ENCODE results near the gene LRG1.
"Not testable (repeated sequence)": the region's sequence is repeated elsewhere in the genome, so short reads cannot be mapped to it uniquely, and the experiment has no call there.

LRG1 gene

DNA sequence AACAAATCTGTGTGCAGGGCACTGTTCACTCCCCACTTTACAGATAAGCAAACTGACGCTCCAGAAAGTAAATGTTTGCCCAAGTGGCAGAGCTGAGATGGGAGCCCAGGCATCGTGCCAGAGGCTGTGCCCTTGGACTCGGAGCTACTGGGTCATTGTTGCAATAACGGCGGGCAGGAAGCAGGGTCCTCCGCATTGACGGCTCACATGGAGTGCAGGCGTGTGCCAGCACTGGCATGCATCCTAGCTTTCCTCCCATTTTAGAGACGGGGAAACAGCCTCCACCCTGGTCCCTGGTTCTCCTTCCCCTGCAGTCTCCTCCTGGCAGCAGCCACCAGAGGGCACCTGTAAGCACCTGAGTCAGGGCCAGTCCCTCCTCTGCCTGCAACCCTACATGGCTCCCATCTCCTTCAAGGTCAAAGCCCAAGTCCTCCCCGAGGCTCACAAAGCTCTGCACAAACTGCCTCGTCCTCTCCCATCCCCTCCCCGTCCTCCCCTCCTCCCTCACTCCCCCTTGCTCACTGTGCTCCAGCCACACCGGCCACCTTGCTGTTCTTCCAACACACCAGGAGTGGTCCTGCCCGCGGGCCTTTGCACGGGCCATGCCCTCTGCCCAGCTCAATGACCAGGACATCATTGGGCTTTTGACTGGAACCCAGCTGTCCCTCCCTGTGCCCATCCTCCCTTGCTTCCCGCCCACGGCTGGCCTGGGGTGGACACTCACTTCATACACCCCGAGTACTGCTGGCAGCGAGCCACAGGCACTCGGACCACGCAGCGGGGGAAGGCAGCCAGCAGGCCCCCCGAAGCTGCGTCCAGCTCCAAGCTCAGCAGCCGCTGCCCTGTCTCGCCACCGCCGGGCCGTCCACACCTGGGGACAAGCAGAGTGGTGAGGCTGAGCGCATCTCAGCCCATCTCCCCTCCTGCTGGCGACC lies 7.7 kb upstream of the LRG1 start:
- H3K27ac ChIP-seq (ENCODE audit: low read depth, low read length): no peak overlapping the region
- H4K20me1 ChIP-seq (ENCODE audit: low read depth, low read length): no peaks in the 10 kb centered on the region

GRCh38 chr19:4543842-4544647 lies 4.2 kb upstream of the LRG1 start:
- H2AFZ ChIP-seq (ENCODE audit: low read depth, low read length, severe bottlenecking): no peak overlapping the region
- TF ChIP-seq EZH2phosphoT487 (conservative IDR thresholded peaks at IDR 0.05; ENCODE audit: low read length): no peak
- TF ChIP-seq CTCF (IDR thresholded peaks at IDR 0.05; ENCODE audit: insufficient read depth, low read length, poor library complexity, severe bottlenecking): no peak
- H3K9me2 ChIP-seq (replicated peaks; ENCODE audit: insufficient read depth, low read length): no peaks in the 10 kb centered on the region
- no peak overlapping the region for H3K4me3 ChIP-seq (ENCODE audit: insufficient read depth, low read length, poor library complexity, severe bottlenecking)
- no peaks in the 10 kb centered on the region for H3K9me3 ChIP-seq (ENCODE audit: insufficient read depth, low read length)
- no peaks in the 10 kb centered on the region for H3K79me2 ChIP-seq (ENCODE audit: insufficient read depth, low read length)
- no peak overlapping the region for H3K4me2 ChIP-seq (ENCODE audit: low read depth, low read length, poor library complexity, severe bottlenecking)
- H3K27ac ChIP-seq (ENCODE audit: low read depth, low read length): no peak overlapping the region
- no peaks in the 10 kb centered on the region for H3K27me3 ChIP-seq (ENCODE audit: low read length)
- H3K9ac ChIP-seq (ENCODE audit: low read length): no peak overlapping the region
- H3F3A ChIP-seq (ENCODE audit: insufficient read depth): no peaks in the 10 kb centered on the region
- H4K20me1 ChIP-seq (ENCODE audit: low read depth, low read length): no peaks in the 10 kb centered on the region
- H3K36me3 ChIP-seq (ENCODE audit: low read length): no peaks in the 10 kb centered on the region

More for the DNA sequence above, 7.7 kb upstream of the LRG1 start:
- H2AFZ ChIP-seq (ENCODE audit: low read depth, low read length, severe bottlenecking): no peak overlapping the region
- no peak overlapping the region for H3K4me3 ChIP-seq (ENCODE audit: insufficient read depth, low read length, poor library complexity, severe bottlenecking)
- H3F3A ChIP-seq (ENCODE audit: insufficient read depth): no peaks in the 10 kb centered on the region
- H3K9ac ChIP-seq (ENCODE audit: low read length): no peak overlapping the region
- no peaks in the 10 kb centered on the region for H3K9me3 ChIP-seq (ENCODE audit: insufficient read depth, low read length)
- no peaks in the 10 kb centered on the region for H3K79me2 ChIP-seq (ENCODE audit: insufficient read depth, low read length)
- TF ChIP-seq CTCF (IDR thresholded peaks at IDR 0.05; ENCODE audit: insufficient read depth, low read length, poor library complexity, severe bottlenecking): no peak
- no peaks in the 10 kb centered on the region for H3K9me2 ChIP-seq (replicated peaks; ENCODE audit: insufficient read depth, low read length)
- no peaks in the 10 kb centered on the region for H3K27me3 ChIP-seq (ENCODE audit: low read length)
- no peak overlapping the region for H3K4me2 ChIP-seq (ENCODE audit: low read depth, low read length, poor library complexity, severe bottlenecking)
- no peaks in the 10 kb centered on the region for H3K36me3 ChIP-seq (ENCODE audit: low read length)

DNA sequence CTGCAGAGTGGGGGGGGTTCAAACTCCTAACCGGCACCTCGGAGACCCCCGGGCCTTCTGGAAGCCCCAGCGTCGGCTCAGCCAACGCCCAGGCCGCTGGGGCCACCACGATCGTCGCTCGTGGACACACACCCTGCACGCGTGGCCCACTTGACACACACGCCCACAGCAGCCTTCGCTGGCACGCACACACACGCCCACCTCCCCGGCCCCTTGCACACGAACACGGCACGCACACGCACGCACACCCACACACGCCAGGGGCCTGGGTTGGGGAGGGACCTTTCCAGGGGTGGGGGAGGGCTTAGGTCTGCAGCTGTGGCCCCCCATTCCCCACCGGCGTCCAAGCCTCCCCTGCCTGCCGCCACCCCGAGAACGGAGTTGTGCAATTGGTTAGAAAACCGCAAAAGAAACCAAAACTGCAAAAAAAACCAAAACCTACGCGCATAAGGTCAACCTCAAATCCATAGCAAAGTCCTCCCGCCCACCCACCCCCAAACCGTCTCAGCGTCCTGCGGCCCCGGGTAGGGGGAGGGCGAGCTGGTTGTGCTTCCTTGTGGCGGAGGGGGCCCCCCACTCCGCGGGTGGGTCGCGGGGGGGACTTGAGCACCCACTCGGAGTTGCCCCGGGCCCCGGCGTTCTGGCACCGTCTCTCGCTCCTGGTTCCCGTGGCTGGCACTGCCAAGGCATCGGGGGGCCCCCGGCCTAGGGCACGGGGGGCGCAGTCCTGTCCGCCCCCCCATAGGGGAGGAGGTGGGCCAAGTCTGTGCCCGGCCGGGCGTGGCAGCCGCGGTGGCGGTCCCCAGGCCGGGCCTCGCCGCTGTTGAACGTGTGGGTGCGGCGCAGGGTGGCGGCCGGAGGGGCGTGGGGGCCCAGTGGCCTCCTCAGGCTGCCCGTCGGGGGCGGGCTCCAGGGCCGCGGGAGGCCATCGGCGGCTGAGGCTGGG lies 3.3 kb upstream of the LRG1 start:
- Histone ChIP-seq H3K4me2 (ENCODE audit: low read depth, low read length, poor library complexity, severe bottlenecking) (no peak overlapping the region), H3K36me3 (ENCODE audit: low read length) (no peaks in the 10 kb centered on the region), H4K20me1 (ENCODE audit: low read depth, low read length) (no peaks in the 10 kb centered on the region), H3F3A (ENCODE audit: insufficient read depth) (no peaks in the 10 kb centered on the region), H3K4me3 (ENCODE audit: insufficient read depth, low read length, poor library complexity, severe bottlenecking) (no peak overlapping the region), H3K9me2 (replicated peaks; ENCODE audit: insufficient read depth, low read length) (no peaks in the 10 kb centered on the region), H3K9me3 (ENCODE audit: insufficient read depth, low read length) (no peaks in the 10 kb centered on the region), H3K79me2 (ENCODE audit: insufficient read depth, low read length) (no peaks in the 10 kb centered on the region), H3K9ac (ENCODE audit: low read length) (no peak overlapping the region), H2AFZ (ENCODE audit: low read depth, low read length, severe bottlenecking) (no peak overlapping the region), H3K27me3 (ENCODE audit: low read length) (no peaks in the 10 kb centered on the region), H3K27ac (ENCODE audit: low read depth, low read length) (no peak overlapping the region)
- TF ChIP-seq CTCF (IDR thresholded peaks at IDR 0.05; ENCODE audit: insufficient read depth, low read length, poor library complexity, severe bottlenecking) (no peak), EZH2phosphoT487 (conservative IDR thresholded peaks at IDR 0.05; ENCODE audit: low read length) (no peak)

DNA sequence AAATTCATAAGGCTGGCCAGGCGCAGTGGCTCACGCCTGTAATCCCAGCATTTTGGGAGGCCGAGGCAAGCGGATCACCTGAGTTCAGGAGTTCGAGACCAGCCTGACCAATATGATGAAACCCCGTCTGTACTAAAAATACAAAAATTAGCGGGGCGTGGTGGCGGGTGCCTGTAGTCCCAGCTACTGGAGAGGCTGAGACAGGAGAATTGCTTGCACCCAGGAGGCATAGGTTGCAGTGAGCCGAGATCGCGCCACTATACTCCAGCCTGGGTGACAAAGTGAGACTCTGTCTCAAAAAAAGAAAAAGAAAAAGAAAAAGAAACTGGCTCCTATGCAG lies 1.9 kb upstream of the LRG1 start:
- H3K9me3 ChIP-seq (ENCODE audit: insufficient read depth, low read length); H4K20me1 ChIP-seq (ENCODE audit: low read depth, low read length); H3K36me3 ChIP-seq (ENCODE audit: low read length); H3K79me2 ChIP-seq (ENCODE audit: insufficient read depth, low read length); H3K27me3 ChIP-seq (ENCODE audit: low read length); H2AFZ ChIP-seq (ENCODE audit: low read depth, low read length, severe bottlenecking); H3F3A ChIP-seq (ENCODE audit: insufficient read depth); H3K9ac ChIP-seq (ENCODE audit: low read length); H3K4me3 ChIP-seq (ENCODE audit: insufficient read depth, low read length, poor library complexity, severe bottlenecking); H3K4me2 ChIP-seq (ENCODE audit: low read depth, low read length, poor library complexity, severe bottlenecking); H3K27ac ChIP-seq (ENCODE audit: low read depth, low read length); H3K9me2 ChIP-seq (replicated peaks; ENCODE audit: insufficient read depth, low read length): not testable (repeated sequence)
